GM18868 (cell line): ENCODE measurements around the gene KLK11.

Experiments used
- ATAC-seq: cut with Tn5 transposase; IDR thresholded peaks from one replicate; pipeline ENCODE4 v1.9.1; 2021; ENCODE audit warnings: mild to moderate bottlenecking, moderate library complexity; ENCODE audit not compliant: unreplicated experiment

The KLK11 gene

GRCh38 chr19:50974702-50975556, 51.5 kb downstream of the KLK11 start:
- ATAC-seq, result no peak

GRCh38 chr19:50972795-50973376, 53.5 kb downstream of the KLK11 start:
- ATAC-seq, result no peak
